ENCODE measurements around the gene FSIP1. TPM values are rescaled to one million over a fixed set of nuclear protein-coding genes. Genes with fewer than 3 reads are reported as not detected.

FSIP1 gene
- total RNA-seq, 1 donor from 2014 or later = 0.96 TPM

- DNase-seq (no peak), ATAC-seq (no peak)
- H3K27ac ChIP-seq = no peak overlapping the region
- intact Hi-C loops (cut with DNase I) = no loop called here
- H3K36me3 ChIP-seq = no peaks in the 10 kb centered on the region
- H3K27me3 ChIP-seq = no peaks in the 10 kb centered on the region
- TF ChIP-seq CTCF (IDR thresholded peaks at IDR 0.05) = no peak
- no peaks in the 10 kb centered on the region for H3K4me1 ChIP-seq
- H3K9me3 ChIP-seq = no peaks in the 10 kb centered on the region
- no peak overlapping the region for H3K4me3 ChIP-seq
Measured at GRCh38 chr15:39807791-39808190, 25.1 kb upstream of the FSIP1 start.

- no peak for DNase-seq
- peak; percentile 15 for ATAC-seq
Measured at GRCh38 chr15:39804026-39804425, 21.4 kb upstream of the FSIP1 start.

GRCh38 chr15:39803016-39803415, 20.4 kb upstream of the FSIP1 start:
- intact Hi-C loops (cut with DNase I) = no loop called here
- no peak overlapping the region for H3K27ac ChIP-seq
- H3K4me1 ChIP-seq = no peaks in the 10 kb centered on the region
- ATAC-seq (no peak), DNase-seq (no peak)
- H3K27me3 ChIP-seq = no peaks in the 10 kb centered on the region
- H3K4me3 ChIP-seq = no peak overlapping the region
- H3K36me3 ChIP-seq = no peaks in the 10 kb centered on the region
- no peaks in the 10 kb centered on the region for H3K9me3 ChIP-seq
- no peak for TF ChIP-seq CTCF (IDR thresholded peaks at IDR 0.05)

More at GRCh38 chr15:39804026-39804425, 21.4 kb upstream of the FSIP1 start:
- TF ChIP-seq CTCF (IDR thresholded peaks at IDR 0.05) = no peak
- Histone ChIP-seq H3K27me3 (no peaks in the 10 kb centered on the region), H3K4me3 (no peak overlapping the region), H3K36me3 (no peaks in the 10 kb centered on the region), H3K27ac (no peak overlapping the region), H3K9me3 (no peaks in the 10 kb centered on the region), H3K4me1 (no peaks in the 10 kb centered on the region)
- intact Hi-C loops (cut with DNase I) = no loop called here

- TF ChIP-seq CTCF (IDR thresholded peaks at IDR 0.05) = peak; percentile 26
- intact Hi-C loops (cut with DNase I) = no loop called here
- Histone ChIP-seq H3K9me3 (no peaks in the 10 kb centered on the region), H3K27me3 (no peaks in the 10 kb centered on the region), H3K4me1 (no peaks in the 10 kb centered on the region), H3K36me3 (no peaks in the 10 kb centered on the region), H3K27ac (no peak overlapping the region), H3K4me3 (no peak overlapping the region)
- ATAC-seq (peak; percentile 66), DNase-seq (no peak)
Measured at GRCh38 chr15:39801641-39802309, 19.1 kb upstream of the FSIP1 start.

- Histone ChIP-seq H3K27me3 (no peaks in the 10 kb centered on the region), H3K4me3 (no peak overlapping the region), H3K4me1 (no peaks in the 10 kb centered on the region), H3K27ac (no peak overlapping the region), H3K9me3 (no peaks in the 10 kb centered on the region), H3K36me3 (no peaks in the 10 kb centered on the region)
- intact Hi-C loops (cut with DNase I) = no loop called here
- DNase-seq = no peak
- peak; percentile 85 for ATAC-seq
- TF ChIP-seq CTCF (IDR thresholded peaks at IDR 0.05) = no peak
Measured at GRCh38 chr15:39799552-39800011, 16.9 kb upstream of the FSIP1 start.

Measured in upper lobe of right lung (tissue), 1 donor.